ENCODE data around the gene SLC25A21.
"Not testable (repeated sequence)": the region's sequence is repeated elsewhere in the genome, so short reads cannot be mapped to it uniquely, and the experiment has no call there.

The SLC25A21 gene

DNA sequence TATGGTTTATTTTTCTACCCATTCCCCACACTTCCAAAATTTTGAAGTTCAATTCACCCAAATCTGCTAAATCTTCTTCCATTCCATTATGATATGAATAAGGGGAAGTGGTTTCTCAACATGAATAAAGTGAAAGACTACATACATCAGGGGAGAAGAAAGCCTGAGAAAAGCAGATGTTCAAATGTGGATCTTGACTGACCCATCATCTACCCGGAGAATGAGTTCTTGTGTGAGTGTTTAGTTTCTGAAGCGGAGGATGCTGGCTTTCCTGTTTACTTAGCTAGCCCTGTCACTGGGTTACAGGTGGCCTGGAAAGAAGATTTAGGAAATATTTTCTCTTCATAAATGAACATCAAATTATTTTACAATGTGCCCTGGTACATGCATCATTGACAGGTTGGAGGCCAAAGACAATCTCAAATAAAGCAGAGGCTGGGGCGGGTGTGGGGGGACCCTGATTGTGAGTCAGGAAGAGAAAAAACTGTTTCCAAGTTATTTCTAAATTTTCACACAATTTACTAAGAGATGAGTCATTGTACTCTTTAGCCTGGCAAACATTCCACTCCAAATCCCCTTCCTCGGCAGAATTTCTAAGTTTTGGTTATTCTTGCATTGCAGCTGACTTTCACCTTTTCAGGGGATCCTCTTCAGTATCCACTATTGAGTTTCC lies 135.6 kb downstream of the SLC25A21 start:
- no peak for DNase-seq

DNA sequence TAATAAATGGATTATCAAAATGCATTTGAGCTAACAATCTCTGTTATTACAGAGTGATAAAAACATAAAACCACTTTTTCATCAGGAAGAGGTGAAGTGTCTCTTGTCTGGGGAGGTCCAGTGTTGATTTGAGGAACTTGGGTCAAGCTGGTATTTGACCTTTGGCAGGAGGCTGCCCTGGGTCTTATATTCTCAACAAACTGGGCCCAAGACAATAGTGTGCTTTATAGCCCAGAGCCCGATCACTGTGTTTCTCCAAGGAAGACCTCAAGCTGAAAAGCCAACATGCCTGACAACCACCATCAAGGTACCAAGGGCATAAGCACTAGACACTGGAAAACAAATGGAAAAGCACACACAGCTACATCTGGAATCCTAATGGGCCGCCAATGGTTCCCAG lies 137.0 kb downstream of the SLC25A21 start:
- no peak for DNase-seq

DNA sequence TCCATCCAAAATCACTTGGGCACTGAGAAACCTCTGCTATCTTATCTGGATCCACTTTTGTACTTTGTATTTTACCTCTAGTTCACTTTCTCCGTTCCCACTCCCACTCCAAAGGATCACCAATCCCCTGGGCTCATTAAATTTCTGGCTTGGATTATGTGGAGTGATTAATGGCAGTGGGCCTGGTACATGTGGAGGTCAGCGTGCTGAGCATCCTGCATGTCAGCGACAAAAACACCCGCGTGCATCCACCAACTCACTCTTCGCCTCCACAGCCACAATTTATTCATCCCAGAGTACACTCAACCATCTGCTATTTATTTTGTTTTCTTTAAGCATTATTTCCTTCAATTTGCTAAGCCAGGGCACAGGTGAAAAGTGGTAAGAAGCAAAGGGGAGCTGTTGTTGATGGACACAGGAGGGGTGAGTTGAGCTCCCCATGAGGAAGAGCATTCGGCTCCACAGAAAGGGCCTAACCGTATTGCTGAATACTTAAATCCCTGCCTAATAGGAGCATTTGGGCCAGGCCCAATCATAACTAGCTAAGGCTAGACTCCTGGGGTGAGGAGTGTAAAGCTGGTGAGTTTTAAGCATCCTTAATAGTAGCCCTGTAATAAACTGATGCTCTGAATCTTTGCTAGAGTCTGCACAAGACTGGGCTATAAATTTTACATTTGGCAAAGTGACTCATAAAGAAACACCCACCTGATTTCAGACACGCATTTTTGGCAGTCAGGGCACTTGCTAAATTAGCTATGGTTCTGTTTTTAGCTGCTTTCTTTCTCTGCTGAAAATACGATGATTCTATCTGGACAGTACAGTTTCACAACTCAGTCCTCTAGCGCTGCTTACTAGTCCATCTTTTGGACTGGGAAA lies 137.8 kb downstream of the SLC25A21 start:
- DNase-seq: no peak

DNA sequence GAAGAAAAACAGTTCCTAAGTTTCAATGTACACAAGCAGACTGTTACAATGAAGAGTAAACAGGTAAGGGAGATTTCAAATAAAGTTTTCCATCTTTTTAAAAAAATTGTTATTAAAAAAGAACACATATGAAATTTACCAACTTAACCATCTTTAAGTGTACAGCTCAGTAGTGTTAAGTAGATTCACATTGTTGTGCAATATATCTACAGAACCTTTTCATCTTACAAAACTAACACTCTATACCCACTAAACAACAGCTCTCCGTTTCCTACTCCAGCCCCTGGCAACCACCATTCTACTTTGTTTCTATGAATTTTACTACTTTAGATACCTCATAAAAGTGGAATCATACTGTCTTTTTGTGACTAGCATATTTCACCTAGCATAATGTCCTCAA lies 139.5 kb downstream of the SLC25A21 start:
- DNase-seq: no peak

DNA sequence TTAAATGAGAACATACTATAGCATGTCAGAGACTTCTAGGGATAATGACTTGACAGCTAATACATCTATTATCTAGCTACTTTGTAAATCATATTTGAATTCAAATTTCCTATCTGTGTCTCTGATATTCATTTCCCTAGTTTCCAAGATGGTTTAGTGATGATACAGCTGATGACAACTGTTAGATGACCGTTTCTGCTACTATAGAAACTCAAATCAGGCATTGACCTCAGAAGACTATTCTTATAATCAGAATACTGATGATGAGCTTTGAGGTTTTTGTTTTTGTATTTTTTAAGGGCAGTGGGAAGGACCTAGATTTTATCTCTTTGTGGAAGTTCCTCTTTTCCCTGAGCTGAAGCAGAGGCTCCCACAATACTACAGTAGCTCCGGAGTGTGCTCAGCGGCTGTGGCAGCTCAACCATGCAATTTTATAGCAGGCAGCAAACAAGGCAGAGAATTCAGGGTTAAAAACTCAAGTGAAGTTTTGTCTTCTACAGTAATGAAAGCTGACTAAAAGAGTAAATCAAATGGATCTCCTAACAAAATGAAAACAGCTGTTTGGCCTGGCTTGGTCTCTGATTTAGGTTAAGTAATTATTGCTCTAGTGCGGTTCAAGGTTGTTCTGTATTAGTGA lies 145.1 kb downstream of the SLC25A21 start:
- DNase-seq: no peak

DNA sequence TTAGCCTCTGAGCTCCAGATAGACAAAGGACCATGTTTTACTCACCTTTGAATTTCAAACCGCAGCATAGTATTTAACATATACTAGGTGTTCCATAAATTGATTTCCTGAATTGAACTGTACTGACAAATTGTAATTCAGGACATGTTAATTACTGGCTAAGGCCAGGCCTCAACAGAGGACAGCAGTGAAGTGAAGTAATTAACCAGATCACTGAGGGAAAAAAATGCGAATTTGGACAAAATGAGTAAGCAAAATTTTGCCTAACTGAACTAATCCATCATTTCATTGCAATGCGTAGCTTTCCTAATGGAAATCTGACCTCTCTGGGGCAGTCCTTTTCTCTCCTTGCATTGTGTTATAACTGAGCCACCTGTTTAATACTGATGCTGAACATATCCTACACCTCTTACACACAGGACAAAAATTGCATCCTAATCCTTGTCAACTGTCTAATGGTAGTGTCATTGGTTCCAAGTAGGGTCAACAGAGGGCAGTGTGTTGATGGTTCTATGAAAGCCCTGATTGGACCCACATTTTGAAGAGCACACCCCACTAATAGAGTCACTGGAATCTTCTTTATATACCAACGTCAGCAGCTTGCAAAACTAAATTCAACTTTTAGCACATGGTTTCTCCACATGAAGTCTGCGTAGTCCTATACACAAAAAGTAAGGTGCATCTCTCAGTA lies 148.4 kb downstream of the SLC25A21 start:
- DNase-seq: no peak

DNA sequence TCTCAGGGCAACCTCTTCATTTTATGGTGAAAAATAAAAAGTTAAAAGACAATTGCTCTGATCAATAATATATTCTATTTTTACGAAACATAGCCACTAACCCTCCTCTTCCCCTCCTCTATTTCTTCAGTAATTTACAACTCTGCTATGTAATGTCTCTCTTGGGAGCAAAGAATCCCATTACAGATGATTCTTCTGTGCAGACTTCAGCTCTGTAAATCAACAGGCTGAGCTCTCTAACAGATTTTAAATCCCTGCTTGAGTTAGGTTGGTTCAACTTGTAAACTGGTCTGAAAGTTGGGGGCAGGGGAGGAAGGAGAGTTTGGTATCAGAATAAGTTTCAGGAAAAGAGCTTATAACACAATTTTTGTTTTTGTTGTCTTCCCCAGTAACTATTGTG lies 151.0 kb downstream of the SLC25A21 start:
- DNase-seq: no peak

DNA sequence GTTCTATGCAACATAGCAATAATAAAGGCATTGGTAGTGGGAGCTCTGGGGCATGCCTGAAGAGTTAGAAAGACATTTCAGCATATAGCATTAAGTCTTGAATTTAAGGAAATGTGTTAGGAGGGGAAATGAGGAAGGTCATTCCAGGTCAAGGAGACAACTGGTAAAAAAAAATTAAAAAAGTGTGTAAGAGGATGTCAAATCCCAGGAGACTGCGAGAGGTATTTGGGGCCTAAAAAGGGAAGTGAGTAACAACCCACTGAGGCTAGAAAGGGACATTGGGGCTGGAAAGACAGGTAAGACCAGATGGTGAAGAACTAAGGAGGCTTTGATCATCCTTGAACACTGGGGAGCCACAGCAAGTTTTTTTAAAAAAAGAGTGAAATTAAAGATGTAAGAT lies 152.9 kb downstream of the SLC25A21 start:
- DNase-seq: no peak

DNA sequence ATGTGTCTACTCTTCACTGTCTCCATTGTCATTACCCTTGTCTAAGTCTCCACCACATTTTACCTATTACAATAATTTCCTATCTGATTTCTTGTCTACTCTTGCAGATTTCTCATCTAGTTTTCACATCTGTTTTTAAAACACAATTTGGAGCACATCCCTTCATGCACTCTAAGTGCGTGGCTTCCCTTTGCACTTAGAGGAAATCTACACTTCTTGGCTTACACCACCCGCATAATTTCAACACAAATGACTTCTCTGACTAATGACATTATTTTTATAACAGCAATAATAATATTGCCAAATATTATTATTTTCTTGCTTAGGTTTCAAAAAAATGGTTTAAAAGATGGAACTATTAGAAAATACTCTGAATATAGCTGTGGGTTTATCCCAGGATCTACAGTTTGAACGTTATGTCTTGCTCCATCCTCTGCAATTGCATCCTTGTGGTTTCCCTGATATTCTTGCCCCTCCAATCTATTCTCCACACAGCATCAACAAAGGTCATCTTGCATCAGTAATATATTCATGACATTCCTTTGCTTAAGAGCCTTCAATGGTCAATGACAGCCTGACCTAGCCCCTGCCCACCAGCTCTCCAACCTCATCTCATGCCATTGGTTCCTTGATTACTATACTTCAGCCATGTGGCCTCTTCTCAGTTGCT lies 153.7 kb downstream of the SLC25A21 start:
- DNase-seq: no peak

DNA sequence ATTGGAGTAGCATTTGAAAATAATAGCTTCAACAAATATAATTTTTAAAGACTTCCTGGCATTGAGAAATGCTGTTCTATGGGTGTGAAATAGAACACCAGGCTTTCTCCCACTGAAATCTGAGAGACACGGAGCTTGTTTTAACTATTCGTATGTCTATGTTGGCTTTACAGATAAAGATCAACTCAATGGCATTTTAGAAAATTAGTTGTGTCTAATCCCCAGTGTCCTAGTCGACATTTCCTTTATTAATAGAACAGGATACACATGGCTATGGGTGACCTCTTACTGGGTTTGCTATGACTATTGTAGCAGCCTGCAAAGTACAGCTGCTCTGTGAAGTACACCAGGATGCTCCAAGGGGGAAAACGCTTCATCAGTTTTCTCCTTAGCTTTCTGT lies 159.3 kb downstream of the SLC25A21 start:
- DNase-seq: no peak

DNA sequence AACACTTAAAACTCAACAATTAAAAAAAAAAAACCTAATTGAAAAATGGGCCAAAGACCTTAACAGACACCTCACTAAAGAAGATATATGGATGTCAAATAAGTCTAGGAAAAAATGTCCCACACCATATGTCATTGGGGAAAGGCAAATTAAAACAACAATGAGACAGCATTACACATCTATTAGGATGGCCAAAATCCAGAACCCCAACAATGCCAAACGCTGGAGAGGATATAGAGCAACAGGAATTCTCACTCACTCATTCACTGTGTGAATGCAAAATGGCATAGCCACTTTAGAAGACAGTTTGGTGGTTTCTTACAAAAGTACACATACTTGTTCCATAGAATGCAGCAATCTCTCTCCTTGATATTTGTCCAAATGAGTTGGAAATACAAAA lies 173.7 kb downstream of the SLC25A21 start:
- no peak for DNase-seq

DNA sequence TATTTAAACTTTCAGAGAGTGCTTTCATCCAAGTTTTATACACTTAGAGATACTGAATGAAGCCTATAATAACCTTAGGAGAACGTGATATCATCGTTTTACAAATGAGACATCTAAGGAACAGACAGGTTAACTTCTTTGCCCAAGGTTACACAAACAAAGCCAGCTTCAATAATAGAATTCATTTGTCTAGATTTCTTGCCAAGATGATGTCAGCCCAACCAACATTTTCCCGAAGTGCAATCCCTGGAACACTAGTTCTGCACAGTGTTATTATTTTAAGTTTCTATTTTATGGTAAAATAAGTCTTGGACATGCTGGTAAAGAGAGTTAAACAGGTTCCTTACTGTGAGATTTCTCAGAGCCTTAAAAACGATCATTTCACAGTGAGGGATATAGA lies 174.6 kb downstream of the SLC25A21 start:
- no peak for DNase-seq

DNA sequence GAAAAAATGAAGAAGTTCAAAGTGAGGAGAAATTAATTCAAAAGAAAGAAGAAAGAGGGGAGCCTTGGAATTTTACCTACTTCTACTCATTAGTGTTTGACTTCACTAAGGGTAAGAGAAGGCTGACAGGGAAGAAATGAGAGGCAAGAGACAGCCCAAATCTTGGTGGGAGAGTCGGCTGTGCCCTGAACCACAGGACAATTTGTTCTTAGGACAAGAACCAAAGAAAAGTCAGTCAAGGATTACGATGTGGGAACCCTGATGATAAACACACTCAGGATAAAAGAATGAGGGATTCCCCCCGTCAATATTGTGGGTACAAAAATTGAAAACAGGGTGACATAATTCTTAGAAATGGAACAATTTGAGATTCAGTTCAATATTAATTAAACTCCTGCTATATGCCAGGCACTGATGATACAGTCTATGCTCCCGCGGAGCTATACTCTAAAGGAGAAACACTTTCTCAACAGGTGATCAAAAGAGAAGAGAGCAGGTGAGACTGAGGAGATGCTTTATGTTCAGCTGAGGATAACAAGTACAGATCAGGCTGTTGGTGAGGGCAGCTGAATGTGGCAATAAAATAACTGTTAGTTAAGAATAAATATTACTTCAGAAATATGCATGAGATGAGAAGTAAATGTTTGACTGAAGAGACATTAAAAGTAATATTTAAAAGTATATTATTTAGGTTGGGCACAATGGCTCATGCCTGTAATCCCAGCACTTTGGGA lies 175.4 kb downstream of the SLC25A21 start:
- no peak for DNase-seq

DNA sequence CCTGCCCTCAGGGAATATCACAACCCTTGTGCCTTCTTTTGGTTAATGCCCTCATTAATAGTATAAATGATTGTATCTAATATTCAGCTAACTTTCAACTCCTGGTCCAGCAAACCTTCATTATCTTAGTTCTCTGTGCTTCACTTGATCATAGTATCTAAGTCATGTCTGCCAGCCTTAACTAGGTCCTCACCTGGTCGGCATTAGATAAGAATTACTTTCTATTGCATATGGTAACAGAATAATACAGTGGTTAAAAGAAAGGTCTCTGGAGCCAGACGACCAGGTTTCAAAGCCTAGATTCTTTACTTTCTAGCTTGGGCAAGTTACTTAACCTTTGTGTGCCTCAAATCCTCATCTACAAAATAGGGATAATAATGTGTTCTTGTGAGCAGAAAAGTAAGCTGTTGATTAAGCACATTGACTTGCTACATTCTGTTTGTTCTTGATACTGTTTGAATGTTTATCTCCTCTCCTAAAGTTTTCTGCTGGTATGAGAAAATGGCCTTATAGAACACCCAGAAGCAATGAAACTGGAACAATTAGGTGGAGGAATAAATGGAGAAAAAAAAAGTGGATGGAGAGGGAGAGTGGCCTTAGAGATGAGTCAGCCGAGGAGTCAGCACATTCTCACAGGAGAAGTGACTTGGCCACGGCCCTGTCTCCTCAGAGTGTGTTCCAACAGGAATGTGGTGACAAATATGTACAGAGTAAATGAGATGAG lies 176.1 kb downstream of the SLC25A21 start:
- no peak for DNase-seq

DNA sequence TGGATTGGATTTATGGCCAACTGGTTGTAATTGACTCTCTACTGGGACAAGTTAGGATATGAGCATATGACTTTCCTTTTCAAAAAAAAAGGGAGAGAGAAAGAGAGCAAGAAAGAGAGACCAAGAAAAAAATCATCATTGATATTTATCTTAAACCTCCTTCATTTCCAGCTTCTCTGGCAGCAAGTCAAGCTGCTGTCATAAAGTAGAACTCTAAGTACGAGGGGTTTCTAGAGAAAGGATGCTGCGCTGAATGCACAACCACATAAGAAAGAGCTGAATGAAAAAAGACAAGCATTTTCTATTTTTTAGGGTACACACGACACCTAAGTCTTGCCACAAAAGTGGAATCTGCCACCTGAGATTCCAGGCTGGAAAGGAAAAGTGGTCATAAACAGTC lies 182.6 kb downstream of the SLC25A21 start:
- DNase-seq: no peak

DNA sequence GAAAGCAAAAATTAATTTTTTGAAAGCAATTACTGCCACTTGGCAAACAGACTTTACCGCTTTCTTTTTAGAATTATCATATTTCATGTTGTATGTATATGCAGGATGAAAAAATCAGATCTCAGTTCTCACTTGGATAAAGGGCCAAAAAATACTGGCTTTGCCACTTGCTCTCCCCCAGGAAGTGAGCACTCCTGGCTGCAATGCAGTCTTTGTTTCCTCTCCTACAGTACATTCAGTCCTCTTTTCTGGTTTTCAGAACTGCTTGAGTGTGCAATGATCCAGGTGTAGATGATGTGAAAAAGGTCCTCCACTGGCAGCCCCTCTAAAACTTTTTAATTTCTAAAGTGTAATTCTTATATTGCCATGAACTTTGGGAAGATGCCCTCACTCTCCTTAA lies 183.4 kb downstream of the SLC25A21 start:
- DNase-seq: no peak

DNA sequence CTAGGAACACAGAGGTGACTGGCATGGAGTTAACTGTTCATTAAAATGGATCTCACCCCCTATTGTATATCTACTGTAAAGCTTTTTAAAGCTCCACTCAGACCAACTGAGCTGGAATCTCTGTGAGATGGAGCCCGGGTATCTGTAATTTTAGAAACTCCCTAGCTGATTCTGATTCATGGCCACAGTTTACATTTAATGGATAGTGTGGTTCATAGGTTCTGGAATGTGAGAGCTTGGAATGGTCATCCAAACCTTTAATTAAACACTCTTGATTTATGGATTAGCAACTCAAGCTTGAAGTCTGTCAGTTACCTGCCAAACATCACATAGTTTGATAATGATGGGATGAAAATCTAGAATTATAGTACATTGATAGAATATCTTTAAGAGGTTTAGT lies 183.8 kb downstream of the SLC25A21 start:
- no peak for DNase-seq

DNA sequence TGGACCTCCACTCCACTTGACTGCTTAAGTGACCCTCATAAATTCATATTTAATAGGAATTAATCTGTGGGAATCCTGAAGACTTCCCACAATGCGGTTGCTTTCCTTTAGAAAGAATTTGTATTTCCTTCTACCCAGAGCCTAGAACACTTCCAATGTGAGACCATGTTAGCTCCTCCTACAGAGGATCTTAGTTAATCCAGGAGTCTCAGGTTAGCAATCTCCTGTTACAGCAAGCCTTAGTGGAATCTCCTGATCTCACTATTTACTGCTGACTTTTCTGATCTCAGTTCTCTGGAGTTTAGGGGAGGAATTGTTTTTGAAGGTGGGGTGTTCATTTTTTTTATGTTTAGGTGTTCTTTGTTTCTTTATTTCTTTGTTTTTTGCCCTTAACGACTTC lies 186.0 kb downstream of the SLC25A21 start:
- DNase-seq: no peak

DNA sequence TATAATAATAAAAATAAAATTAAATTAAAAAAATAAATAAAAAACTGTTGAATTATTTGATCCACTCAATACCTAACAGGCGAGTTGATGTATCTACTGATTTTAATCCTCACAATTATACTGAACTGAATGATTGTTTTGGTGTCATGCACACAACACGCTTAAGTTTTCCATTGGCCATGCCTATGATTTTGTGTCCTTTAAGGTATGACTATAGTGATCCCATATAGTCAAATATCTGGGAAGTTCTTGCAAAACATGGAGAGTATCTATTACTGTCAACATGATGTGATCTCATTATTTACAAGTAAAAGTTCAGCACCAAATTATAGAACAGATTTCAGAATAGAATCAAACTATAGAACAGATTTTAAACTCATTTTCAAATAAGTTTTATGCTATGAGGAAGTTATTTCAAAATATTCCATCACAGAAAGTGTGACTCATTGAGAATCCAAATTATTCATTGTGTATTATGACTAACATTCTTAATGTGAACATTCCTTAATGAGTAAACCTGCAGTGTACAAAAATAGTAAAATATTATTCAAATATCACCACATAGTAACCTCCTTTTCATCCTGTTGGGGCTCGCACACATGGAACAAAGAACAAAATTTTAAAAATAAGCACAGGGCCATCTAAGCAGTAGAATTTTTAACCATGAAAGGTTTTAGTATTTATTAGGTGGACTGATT lies 190.4 kb downstream of the SLC25A21 start:
- no peak for DNase-seq

DNA sequence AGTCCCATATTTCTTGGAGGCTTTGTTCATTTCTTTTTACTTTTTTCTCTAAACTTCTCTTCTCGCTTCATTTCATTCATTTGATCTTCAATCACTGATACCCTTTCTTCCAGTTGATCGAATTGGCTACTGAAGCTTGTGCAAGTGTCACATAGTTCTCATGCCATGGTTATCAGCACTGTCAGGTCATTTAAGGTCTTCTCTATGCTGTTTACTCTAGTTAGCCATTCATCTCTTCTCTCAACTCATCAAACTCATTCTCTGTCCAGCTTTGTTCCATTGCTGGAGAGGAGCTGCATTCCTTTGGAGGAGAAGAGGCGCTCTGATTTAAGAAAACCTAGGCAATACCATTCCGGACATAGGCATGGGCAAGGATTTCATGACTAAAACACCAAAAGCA lies 192.0 kb downstream of the SLC25A21 start:
- DNase-seq: not testable (repeated sequence)

DNA sequence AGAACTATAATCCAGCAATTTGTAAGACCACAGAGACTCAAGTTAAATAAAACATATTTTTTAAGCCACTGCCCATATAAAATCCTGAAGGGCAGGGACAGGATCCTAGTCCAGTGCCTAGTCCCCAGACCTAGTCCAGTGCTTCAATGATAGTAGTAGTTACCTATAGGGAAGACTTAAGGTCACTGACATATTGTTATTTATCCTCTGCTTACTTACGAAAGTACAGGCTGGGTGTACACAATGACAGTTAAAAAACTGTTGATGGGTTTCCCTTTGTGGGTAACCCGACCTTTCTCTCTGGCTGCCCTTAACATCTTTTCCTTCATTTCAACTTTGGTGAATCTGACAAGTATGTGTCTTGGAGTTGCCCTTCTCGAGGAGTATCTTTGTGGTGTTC lies 192.5 kb downstream of the SLC25A21 start:
- DNase-seq: no peak

All from CD4-positive, alpha-beta T cell treated with Interferon gamma for 1 hour (primary cell).